GM18520 (cell line): Measurements from ENCODE around the gene FRMPD4.
A peak's percentile ranks its signal among the peaks of the same experiment; 100 is the strongest.

Experiments
- ATAC-seq: cut with Tn5 transposase; IDR thresholded peaks from one replicate; pipeline ENCODE4 v1.9.1; 2021; ENCODE audit not compliant: unreplicated experiment

FRMPD4 gene

DNA sequence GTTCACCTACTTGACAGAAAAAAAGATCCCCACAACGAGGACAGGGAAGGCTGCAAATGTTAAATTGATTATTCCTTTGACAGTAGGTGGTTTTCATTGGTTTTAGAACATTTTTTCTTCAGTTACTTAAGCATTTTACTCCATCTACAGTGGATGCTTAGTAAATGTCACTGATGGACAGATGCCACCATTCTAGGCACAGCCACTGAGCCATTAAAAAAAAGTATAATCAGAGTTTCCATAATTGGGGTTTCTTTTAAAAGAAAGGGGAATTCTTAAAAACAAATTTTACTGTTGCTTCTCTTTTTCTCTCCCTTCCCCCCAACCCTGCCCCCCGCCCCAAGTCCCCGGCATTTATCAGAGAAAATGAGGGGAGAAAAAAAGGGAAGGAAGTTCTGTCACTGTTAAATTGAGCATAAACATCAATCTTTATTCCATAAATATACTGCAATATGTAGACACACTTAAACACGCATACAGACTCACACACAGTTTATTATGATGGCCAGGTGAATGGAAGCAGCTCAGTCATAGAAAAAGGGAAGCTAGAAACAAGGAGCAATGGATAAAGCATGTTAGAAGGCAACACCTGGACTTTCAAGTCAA lies 573.3 kb downstream of the FRMPD4 start:
- no peak for ATAC-seq

DNA sequence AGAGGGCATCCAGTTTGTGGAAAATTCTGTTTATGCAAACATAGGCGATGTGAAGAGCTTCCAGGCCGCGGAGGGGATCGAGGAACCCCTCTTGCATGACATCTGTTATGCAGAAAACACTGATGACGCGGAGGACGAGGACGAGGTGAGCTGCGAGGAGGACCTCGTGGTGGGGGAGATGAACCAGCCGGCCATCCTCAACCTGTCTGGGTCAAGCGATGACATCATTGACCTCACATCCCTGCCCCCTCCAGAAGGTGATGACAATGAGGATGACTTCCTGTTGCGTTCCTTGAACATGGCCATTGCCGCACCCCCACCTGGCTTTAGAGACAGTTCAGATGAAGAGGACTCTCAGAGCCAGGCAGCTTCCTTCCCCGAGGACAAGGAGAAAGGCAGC lies 578.3 kb downstream of the FRMPD4 start:
- no peak for ATAC-seq

DNA sequence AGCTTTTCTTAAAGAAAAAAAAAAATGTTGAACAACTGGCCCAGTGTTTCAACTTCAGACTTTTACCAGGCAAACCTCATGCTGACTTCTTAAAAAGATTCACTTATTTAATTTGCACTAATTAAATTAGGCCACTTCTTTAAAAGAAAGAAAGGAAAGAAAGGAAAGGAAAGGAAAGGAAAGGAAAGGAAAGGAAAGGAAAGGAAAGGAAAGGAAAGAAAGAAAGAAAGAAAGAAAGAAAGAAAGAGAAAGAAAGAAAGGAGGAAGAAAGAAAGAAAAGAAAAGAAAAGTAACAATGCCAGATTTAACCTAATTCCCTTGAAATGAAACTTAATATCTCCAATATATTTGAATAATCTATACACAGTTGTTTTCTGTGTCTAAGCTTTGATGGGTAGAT lies 581.6 kb downstream of the FRMPD4 start:
- ATAC-seq: no peak

DNA sequence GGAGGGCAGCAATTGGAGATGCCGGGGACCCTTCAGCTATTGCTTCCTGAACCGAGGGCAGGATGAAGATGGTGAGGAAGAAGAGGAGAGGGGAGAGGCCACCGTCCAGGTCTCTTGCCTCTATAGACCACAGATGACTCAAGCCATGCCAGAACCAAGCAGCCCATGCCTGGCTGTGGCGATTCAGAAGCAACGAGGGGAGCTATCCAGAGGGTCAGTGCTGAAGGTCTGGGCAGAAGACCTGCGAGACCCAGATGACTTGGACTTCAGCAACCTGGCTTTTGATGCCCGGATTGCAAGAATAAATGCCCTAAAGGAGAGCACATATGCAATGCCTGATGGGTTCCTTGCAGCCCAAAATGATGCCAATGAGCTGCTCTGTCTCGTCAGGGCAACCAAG lies 582.8 kb downstream of the FRMPD4 start:
- ATAC-seq: no peak

DNA sequence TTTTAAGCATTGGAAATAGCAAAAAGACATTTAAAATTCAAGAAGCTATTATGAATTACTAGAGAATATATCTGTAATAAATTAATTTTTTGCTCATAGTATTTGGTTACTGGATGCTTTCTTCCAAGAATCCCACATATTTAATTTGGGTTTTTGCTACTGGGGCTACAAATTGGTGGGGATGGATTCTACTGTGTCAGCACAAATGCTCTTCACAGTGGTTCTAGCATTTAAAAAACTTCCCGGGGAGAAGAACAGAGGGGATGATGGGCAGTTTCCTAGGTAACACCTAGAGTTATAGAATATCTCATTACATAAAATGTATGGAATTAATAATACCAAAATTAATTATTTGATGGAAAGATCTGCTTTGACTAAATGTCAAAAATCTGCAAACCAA lies 584.0 kb downstream of the FRMPD4 start:
- no peak for ATAC-seq

DNA sequence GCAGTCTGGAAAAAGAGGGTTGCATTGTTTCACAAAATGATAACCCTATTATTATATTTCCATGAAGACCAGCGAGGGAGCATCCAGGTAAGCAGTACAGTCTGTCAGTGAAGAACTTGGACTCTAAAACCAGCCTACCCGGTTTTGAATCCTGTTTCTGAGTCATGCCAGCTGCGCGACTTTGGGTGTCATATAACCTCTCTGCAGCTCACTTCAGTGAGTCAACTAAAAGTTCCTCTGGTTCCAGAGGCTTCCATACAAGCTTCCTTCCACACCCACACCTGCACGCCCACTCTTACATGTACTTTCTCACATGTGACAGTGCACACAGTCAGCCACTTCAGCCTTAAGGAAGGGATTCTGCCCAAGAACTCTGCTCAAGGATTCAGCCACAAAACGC lies 603.1 kb downstream of the FRMPD4 start:
- ATAC-seq: no peak

DNA sequence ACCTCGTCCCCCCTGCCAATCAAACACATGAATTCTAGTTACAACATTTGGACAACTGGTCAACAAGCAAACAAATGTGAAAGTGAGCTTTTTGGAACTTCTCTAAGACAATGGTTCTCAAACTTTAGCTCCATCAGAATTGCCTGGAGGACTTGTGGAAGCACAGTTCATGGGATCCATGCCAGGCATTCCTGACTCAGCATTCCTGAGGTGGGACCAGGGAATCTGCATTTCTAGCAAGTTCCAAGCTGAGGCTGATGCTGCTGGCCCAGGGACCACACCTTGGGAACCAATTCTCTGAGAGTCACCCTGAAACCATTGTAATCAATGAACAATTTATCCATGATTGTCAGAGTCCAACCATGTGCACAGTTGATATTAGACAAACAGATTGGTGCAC lies 609.2 kb downstream of the FRMPD4 start:
- ATAC-seq: no peak

DNA sequence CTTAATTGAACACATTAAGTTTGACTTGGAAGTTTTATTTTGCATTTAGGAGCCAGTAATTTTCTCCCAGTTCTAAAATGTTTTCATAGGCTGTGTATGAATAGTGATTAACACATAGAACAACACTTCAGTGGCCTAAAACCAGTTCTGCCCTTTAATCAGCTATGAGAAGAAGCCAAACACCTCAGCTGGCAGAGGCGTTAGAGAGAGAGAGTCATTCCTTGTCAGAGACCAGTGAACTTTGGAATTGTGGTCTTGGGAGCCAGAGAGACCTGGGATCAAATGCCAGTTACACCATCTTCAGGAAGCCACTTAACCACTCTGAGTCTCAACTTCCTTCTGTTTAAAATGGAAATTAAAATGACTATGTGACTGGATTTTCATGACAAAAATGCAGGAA lies 613.6 kb downstream of the FRMPD4 start:
- no peak for ATAC-seq

DNA sequence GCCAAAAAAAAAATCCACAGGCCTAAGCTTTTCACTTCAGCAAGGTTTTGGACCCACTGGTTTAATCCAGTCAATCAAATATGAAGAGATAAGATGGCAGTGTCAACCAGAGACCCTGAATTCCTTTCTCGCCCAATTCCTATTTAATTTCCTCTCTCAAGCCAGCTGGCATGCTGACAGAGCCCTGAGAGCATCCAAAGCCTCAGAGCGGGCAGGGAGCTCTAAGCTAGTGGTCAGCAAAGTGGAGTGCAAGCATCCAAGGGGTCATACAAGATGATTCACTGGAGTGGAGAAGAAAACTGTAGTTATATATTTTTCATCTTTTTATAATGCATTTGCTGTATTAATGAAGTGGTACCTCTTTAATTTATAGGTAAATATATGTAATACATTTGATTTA lies 615.1 kb downstream of the FRMPD4 start:
- ATAC-seq: no peak

DNA sequence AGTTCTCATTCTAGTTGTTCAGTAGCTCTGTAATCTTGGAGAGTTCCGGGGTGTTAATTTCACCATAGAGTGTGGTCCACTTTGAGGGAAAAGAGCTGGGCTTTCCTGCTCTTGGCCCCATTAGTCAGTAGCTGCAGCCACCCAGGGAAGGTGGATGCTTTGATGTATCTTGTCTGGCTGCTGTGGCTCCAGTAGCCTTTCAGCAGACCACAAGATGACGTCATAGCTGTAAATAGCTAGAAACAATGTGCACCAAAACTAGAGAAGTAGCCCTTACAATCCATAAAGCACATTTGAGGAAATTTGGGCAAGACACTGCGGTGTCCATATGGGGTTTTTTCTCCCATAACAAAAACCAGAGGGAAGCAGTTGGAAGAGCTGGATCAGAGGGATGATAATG lies 620.0 kb downstream of the FRMPD4 start:
- no peak for ATAC-seq

DNA sequence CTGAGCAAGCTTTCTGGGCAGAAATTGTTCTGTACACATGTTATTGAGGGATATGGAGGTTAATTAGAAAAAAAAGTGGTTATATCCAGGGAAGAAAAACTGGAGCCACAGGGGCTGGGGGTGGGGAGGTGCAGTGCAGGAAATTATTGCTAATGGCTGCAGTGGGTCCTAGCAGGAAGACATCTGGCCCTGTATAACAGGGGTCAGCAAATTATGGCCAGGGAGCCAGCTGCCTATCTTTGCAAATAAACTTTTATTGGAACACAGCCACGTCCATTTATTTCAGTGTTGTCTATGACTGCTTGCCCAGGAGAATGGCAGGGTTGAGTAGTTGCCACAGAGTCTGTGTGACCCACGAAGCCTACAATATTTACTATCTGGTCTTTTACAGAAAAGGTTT lies 629.6 kb downstream of the FRMPD4 start:
- ATAC-seq: no peak

DNA sequence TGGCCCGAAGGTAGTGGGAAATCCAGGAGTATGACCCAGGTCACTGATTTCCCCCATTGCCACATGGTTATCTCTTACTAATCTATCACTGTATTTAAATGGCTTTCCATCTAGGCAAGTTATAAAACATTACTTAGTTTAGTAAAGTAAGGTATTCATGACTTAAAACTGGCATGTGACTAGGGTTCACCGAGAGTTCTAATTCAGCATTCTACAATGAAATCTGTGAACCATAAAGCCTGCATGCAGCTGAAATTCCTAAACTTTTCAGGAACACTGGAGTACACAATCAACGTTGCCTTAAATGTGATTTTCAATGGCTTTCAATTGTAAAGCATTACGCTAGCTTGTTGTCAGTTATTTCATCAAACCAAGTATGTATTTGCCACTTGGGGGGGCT lies 630.2 kb downstream of the FRMPD4 start:
- no peak for ATAC-seq

DNA sequence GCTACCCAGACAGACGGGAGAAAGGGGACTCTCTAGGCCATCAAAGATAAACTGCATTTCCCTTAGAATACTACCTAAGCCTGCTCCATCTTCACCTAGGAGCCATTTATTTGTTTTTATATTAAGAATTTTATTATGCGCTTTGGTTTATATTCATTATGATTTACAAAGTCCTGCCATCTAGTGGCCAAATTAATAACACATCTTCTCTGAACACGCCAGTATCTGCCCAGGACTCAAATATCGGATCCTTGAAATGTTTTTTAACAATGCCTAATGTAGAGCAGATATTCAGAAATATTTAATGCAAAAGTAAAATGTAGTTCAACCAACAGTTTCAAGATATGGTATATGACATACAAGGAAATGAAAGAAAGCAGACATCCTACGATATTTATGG lies 632.2 kb downstream of the FRMPD4 start:
- ATAC-seq: no peak

DNA sequence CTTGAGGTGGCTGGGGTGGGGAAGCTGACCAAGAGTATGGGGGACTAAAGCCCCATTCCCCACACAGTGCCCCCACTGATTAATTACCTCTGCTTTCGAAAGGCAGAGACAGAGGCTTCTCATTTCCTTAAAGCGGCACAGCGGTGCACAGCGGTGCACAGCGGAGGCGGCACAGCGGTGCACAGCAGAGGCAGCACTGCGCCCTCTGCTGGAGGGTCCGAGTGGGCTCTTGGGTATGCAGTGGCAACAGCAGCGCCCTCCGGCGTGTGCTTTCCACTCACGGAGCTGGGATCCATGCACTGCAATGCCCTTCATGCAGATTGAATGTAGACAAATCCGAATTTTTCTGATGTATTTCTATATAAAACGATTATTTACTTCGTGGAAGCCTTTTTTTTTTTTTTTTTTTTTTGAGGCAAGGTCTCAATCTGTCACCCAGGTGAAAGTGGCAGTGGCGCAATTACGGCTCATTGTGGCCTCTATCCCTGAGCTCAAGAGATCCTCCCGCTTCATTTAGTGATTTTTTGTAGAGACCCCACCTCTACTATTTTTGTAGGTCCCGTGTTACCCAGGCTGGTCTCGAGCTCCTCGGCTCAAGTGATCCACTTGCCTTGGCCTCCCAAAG lies 633.3 kb downstream of the FRMPD4 start:
- ATAC-seq: peak; percentile 85
